NT2/D1 (cell line): ENCODE data around the gene TRABD.

Source experiments
- DNase-seq: peaks from one replicate; pipeline ENCODE4 v3.0.0-alpha.2; 2011; ENCODE audit warnings: low read depth, low spot score
- H3K27me3 ChIP-seq: 2 replicates; pipeline ENCODE4 v1.6.0; 2011; ENCODE audit warnings: mild to moderate bottlenecking; ENCODE audit not compliant: insufficient read length, insufficient read depth
- H3K36me3 ChIP-seq: 2 replicates; pipeline ENCODE4 v1.6.1; 2011; ENCODE audit warnings: mild to moderate bottlenecking, low read length, mixed read lengths; ENCODE audit not compliant: insufficient read depth, insufficient read length
- H3K4me1 ChIP-seq: 2 replicates; pipeline ENCODE4 v1.5.1; 2011; ENCODE audit not compliant: insufficient read depth, insufficient read length
- H3K4me3 ChIP-seq: 2 replicates; pipeline ENCODE4 v1.5.1; 2011; ENCODE audit warnings: low read depth; ENCODE audit not compliant: insufficient read length
- H3K9ac ChIP-seq: 2 replicates; pipeline ENCODE4 v1.6.0; 2011; ENCODE audit warnings: low read depth; ENCODE audit not compliant: insufficient read length
- H3K9me3 ChIP-seq: 2 replicates; pipeline ENCODE4 v1.5.1; 2011; ENCODE audit warnings: mild to moderate bottlenecking, low read length; ENCODE audit not compliant: insufficient read depth
- SUZ12 ChIP-seq: IDR thresholded peaks from 2 replicates; pipeline ENCODE4 v1.6.1; 2011; ENCODE audit not compliant: insufficient read length, insufficient read depth; ENCODE audit errors: extremely low read depth
- YY1 ChIP-seq: IDR thresholded peaks from 2 replicates; pipeline ENCODE4 v1.6.1; 2011; ENCODE audit not compliant: insufficient read length, insufficient read depth
- ZNF274 ChIP-seq: IDR thresholded peaks from 2 replicates; pipeline ENCODE4 v1.6.1; 2011; ENCODE audit warnings: mild to moderate bottlenecking, low read depth, low read length

Gene TRABD

DNA sequence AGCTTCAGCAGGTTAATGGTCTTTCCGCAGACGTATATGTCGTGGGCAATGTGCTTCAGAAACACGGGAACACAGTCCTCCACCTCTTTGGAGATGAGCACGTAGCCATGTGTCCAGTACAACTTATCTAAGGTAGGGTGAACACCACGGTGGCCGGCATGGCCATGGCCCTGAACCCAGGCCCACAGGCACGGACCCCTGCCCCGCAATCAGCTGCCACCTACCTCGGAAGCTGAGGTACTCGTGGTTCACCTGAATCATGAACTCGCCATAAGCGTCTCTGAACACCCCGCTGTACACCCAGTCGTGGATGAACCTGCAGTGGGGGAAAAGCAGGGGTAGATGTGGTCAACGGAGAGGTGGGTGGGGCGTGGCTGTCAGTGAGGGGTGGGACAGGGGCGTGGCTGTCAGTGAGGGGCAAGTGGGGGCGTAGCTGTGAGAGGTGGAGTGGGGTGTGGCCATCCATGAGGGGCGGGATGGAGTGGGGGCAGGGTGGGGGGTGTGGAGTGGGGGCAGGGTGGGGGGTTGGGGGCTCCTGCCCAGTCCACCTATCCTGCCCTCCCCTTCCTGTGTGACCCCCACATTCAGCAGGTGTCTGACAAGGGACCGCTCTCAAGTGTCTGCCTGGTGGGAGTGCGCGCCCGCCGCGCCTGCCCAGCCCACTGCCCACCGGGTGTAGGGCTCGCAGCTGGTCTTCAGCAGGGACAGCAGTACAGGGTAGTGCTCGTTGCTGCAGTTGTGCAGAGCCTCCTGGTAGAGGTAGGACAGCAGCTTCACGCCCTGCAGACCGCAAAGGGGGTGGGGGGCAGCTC is 40.6 kb downstream of the TRABD start:
- H3K9me3 ChIP-seq: no peaks in the 10 kb centered on the region
- H3K36me3 ChIP-seq: peaks cover 53% of the 10 kb centered on the region
- no peak for TF ChIP-seq ZNF274
- no peak for TF ChIP-seq SUZ12
- no peak for TF ChIP-seq YY1
- H3K4me1 ChIP-seq: peaks cover 2% of the 10 kb centered on the region
- H3K9ac ChIP-seq: no peak overlapping the region
- DNase-seq: no peak
- no peaks in the 10 kb centered on the region for H3K27me3 ChIP-seq
- no peak overlapping the region for H3K4me3 ChIP-seq

- H3K4me3 ChIP-seq: no peak overlapping the region
- peaks cover 47% of the 10 kb centered on the region for H3K36me3 ChIP-seq
- TF ChIP-seq YY1 (no peak), ZNF274 (no peak), SUZ12 (no peak)
- no peak overlapping the region for H3K9ac ChIP-seq
- no peaks in the 10 kb centered on the region for H3K9me3 ChIP-seq
- DNase-seq: no peak
- peaks cover 2% of the 10 kb centered on the region for H3K4me1 ChIP-seq
- no peaks in the 10 kb centered on the region for H3K27me3 ChIP-seq
These were observed 41.1 kb downstream of the TRABD start for GRCh38 chr22:50226875-50227165.

GRCh38 chr22:50227579-50228215 is 42.0 kb downstream of the TRABD start:
- TF ChIP-seq YY1 (no peak), SUZ12 (no peak), ZNF274 (no peak)
- Histone ChIP-seq H3K36me3 (peaks cover 39% of the 10 kb centered on the region), H3K9ac (no peak overlapping the region), H3K27me3 (no peaks in the 10 kb centered on the region), H3K9me3 (no peaks in the 10 kb centered on the region), H3K4me3 (no peak overlapping the region), H3K4me1 (peaks cover 2% of the 10 kb centered on the region)
- DNase-seq: no peak

- Histone ChIP-seq H3K9me3 (no peaks in the 10 kb centered on the region), H3K36me3 (peaks cover 37% of the 10 kb centered on the region), H3K4me3 (no peak overlapping the region), H3K27me3 (no peaks in the 10 kb centered on the region), H3K9ac (no peak overlapping the region), H3K4me1 (peaks cover 2% of the 10 kb centered on the region)
- DNase-seq: no peak
- TF ChIP-seq SUZ12 (no peak), YY1 (no peak), ZNF274 (no peak)
These were observed 42.7 kb downstream of the TRABD start for GRCh38 chr22:50228366-50228765.

GRCh38 chr22:50229370-50229769 is 43.7 kb downstream of the TRABD start:
- peaks cover 30% of the 10 kb centered on the region for H3K36me3 ChIP-seq
- TF ChIP-seq ZNF274 (no peak), SUZ12 (no peak), YY1 (no peak)

GRCh38 chr22:50232481-50233151 is 46.9 kb downstream of the TRABD start:
- Histone ChIP-seq H3K4me1 (peaks cover 2% of the 10 kb centered on the region), H3K9me3 (peaks cover 8% of the 10 kb centered on the region; the same call in 1 of the 2 replicates), H3K27me3 (no peaks in the 10 kb centered on the region), H3K36me3 (peaks cover 24% of the 10 kb centered on the region), H3K4me3 (no peak overlapping the region), H3K9ac (no peak overlapping the region)
- TF ChIP-seq SUZ12: no peak
- DNase-seq: no peak

More at GRCh38 chr22:50229370-50229769, 43.7 kb downstream of the TRABD start:
- H3K4me3 ChIP-seq: no peak overlapping the region
- H3K4me1 ChIP-seq: peaks cover 2% of the 10 kb centered on the region
- no peaks in the 10 kb centered on the region for H3K27me3 ChIP-seq
- DNase-seq: no peak
- peaks cover 2% of the 10 kb centered on the region; the same call in 1 of the 2 replicates for H3K9me3 ChIP-seq
- no peak overlapping the region for H3K9ac ChIP-seq

DNA sequence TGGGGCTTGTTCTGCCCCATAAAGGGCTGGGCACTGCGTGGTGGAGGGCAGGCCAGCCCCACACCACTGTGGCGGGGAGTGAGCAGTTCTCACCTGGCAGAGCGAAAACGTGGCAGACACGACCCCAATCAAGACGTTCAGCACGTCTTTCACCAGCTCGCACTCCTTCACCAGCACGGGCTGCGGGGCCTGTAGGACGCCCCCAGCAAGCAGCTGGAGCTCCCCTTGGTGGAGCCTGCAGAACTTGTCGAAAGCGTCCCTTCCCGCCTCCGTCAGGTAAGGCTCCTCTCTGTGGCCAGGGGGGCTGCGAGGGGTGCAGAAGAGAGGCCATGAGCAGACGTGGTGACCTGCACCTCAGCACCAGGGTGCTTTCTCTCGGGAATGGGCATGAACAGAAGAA is 47.5 kb downstream of the TRABD start:
- DNase-seq: no peak
- Histone ChIP-seq H3K9me3 (peaks cover 8% of the 10 kb centered on the region; the same call in 1 of the 2 replicates), H3K4me1 (peaks cover 2% of the 10 kb centered on the region), H3K9ac (no peak overlapping the region), H3K4me3 (no peak overlapping the region), H3K36me3 (peaks cover 21% of the 10 kb centered on the region), H3K27me3 (no peaks in the 10 kb centered on the region)
- TF ChIP-seq ZNF274 (no peak), YY1 (no peak), SUZ12 (no peak)
